Inflammatory macrophage treated with lipopolysaccharide for 4 hours (primary cell): ENCODE measurements around the gene MCM7.

ENCODE experiments used
- DNase-seq: peaks from one replicate; pipeline ENCODE4 v3.0.0-alpha.2; 2020

MCM7 gene

DNA sequence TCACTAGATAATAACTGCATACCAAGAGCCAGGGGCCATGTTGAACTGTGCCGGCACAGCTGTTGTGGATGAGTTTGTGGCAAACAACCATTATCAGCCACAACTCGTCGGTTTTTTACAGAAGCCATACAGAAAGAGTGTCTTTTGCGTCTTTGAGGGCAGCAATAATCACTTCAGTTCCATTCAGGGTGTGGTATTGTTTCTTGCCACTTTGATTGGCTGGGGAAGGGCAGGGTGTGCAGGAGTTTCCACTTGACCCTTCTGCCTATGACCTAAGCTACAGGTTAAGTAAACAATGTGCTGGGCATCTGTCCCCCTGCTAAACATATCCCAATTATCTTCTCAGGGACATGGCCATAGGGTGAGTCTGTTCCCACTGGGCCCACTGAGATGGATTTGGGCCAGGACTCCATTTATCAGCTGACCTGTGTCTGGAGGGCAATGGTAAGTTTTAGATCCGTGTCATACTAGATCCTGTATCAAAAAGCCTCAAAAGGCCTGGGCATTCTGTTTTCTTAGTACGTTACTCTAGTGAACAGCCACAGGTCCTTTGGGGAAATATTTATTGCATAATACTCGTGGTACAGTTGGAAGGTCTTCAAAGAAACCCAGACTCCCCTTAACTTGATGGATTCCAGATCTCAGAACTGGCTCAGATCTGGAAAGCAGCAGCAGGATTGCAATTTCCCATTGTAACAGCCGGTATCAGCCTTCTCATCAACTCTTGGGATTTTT is 35.6 kb downstream of the MCM7 start:
- no peak for DNase-seq

DNA sequence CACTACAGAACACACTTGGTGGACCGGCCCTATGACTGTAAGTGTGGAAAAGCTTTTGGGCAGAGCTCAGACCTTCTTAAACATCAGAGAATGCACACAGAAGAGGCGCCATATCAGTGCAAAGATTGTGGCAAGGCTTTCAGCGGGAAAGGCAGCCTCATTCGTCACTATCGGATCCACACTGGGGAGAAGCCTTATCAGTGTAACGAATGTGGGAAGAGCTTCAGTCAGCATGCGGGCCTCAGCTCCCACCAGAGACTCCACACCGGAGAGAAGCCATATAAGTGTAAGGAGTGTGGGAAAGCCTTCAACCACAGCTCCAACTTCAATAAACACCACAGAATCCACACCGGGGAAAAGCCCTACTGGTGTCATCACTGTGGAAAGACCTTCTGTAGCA is 37.0 kb downstream of the MCM7 start:
- no peak for DNase-seq

DNA sequence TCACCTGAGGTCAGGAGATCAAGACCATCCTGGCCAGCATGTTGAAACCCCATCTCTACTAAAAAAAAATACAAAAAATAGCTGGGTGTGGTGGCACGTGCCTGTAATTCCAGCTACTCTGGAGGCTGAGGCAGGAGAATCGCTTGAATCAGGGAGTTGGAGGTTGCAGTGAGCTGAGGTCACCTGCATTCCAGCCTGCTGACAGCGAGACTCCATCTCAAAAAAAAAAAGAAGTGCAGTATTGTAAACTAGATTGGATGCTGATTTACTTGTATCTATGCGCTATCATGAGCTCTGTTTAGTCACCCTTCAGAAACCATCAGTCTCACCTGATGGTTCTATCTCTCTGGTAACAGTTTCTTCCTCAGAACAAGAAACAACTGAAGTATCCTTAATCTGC is 37.8 kb downstream of the MCM7 start:
- no peak for DNase-seq

DNA sequence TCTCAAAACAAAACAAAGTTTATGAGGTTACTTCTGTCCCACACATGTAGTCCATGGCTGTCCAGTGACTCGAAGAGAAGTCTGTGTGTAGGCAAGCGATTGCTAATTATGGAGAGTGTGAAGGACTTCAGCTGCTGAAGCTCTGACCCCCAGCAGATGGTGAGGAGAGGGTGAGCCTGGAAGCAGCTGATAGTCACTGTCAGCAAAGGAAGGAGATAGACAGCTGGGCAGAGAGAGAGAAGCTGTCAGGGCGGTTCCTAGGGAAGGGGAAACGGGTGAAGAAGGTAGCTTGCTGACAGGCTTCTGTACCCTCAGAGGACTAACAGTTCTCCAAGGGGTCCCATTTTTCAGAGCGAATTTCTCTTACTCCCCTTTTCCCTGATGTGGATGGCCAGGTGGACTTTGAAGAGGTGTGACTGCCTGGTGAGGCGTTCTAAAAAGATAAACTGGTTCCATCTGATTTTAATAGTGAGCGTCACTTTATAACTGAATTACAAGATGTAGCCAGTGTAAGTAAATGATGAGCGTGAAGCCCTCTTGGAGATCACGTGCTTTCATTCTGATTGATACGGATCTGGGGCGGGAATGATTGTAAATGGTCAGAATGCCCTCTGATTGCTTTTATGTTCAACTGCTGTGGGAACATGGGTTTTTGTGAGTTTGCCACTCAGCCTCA is 39.5 kb downstream of the MCM7 start:
- DNase-seq, result no peak

DNA sequence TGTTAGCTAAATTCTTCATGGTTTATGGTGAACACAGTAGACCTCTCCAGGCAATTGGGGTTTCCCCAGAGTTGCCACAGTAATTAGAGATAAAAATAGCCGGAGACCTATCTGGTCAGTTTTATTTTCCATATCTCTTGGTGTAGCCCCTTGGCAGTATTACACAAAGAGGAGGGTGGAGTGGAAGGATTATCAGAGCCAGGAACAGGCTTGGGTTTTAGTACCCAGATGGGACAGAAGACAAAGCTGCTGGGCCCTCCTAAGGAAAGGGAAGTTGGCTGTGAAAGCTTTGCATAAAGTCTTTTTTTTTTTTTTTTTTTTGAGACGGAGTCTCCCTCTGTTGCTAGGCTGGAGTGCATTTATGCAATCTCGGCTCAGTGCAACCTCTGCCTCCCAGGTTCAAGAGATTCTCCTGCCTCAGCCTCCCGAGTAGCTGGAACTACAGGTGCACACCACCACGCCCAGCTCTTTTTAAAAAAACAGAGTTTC is 41.9 kb downstream of the MCM7 start:
- peak; percentile 2 for DNase-seq

DNA sequence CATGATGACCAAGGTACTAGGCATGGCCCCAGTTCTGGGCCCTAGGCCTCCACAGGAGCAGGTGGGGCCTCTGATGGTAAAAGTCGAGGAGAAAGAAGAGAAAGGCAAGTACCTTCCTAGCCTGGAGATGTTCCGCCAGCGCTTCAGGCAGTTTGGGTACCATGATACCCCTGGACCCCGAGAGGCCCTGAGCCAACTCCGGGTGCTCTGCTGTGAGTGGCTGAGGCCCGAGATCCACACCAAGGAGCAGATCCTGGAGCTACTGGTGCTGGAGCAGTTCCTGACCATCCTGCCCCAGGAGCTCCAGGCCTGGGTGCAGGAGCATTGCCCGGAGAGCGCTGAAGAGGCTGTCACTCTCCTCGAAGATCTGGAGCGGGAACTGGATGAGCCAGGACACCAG is 44.2 kb downstream of the MCM7 start:
- no peak for DNase-seq

DNA sequence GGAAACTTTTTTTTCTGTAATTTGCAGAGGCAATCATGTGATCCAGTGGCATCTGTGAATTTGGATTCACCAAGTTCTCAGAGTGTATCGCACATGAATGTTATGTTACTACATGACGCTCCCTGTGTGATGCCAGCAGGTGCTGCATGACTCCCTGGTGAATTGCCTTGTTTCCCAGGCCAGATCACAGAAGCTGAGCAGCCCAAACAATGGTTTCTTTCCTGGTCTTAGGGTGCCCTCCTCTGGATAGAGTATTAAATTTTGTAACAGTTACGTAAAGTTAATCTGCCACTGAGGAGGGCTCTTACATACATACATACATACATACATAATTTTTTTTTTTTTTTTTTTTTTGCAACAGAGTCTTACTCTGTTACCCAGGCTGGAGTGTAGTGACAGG is 48.0 kb downstream of the MCM7 start:
- peak; percentile 61 for DNase-seq

DNA sequence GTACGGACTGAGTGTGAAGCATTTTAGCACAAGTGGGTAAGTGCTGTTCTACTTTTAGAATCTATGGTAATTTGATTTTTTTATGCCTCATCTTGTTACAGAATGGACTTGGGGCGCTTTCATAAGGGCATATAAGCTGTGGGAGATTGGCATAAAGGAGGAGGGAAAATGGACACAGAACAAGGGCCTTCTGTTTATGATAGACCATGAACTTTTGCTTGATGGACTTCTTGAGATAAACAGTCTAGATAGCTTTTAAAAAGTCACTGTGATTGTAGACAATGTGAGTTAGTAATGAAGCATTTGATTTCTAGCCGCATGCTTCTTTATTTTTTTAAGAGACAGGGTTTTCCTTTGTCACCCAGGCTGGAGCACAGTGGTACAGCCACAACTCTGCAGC is 49.6 kb downstream of the MCM7 start:
- no peak for DNase-seq

DNA sequence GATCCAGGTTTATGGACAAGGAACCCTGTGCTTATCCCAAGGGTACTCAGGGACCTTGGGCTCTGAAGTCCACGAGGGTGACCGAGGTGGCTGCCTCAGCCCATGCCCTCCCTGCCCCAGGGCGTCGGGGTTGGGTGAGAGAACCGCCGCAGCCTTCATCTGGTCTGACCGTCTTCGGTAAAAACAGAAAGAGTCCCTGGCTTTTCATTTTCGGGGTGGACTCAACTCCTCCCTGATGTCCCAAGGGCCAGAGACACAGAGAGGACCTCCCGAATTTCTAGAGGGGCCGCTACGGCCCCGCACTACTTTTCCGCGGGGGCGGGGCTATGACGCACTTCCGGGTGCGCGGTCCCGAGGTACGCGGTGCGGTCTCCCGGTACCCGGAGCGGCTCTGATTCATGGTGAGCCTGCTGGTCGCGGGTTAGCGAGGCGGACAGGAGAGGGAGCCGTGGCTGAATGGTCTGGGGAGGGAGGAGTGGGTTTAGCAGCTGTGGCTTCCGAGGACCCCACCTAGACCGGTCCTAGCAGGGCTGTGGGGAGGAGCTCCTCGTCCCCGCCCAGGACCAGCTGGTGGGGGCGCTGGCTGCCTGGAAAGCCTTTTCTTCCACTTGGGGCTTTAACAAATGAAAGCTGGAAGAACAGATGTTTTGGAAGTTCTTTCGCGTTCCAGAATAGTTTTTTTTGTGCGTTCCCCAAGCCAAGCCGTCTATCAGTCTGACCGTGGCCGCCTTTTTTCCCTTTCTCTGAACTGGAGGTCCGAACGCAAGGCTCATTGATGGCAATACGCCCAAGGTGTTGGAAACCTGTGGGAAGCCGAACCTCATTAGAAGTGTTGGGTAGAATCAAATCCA is 51.5 kb downstream of the MCM7 start, which contains the start of gene ZSCAN21:
Gene ZSCAN21, plus strand, starts transcription at position 334 of the 851 bp plus-strand sequence. CDS start 7,233 bp downstream, outside the sequence.
- DNase-seq, result peak; percentile 81

DNA sequence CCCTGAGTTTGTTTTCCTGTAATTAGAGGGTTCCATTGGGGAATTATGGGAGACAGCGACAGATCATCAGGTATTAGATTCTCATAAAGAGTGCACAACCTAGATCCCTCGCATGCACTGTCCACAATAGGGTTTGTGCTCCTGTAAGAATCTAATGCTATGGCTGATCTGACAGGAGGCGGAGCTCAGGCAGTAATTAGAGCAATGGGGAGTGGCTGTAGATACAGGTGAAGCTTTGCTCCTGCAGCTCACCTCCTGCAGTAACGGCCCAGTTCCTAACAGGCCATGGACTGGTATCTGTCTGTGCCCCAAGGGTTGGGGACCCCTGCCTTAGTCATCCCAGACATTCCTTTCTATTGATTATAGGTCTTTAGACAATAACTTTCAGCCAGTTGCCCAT is 52.5 kb downstream of the MCM7 start:
- DNase-seq, result no peak

DNA sequence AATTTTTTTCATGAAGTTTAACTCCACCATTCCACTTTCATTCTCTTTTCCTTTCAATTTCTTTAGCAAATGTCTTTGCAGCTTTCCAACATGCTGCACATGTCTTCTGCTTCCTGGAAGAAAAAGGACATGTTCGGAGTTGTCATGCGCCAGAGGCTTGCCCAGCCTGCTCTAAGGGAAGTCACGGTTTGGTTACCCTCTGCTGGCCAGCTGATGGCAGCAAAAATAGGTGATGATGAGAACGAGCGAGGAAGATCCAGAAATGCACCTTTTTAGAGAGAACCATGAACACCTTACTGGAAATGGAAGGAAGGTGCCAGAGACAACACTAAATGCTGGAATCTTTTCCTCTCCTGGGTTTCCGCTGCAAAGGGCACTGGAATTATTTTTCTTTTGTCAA is 56.5 kb downstream of the MCM7 start:
- DNase-seq, result peak; percentile 55
